CD14-positive monocyte (primary cell): ENCODE measurements around the gene TSSK3. TPM values are rescaled to one million over a fixed set of nuclear protein-coding genes. Genes with fewer than 3 reads are reported as not detected.
A peak's percentile ranks its signal among the peaks of the same experiment; 100 is the strongest.

ENCODE experiments used
- DNase-seq, 3 donors: peaks; one replicate each; pipeline ENCODE4 v3.0.0-alpha.2; 2011 to 2022
- H2AFZ ChIP-seq: 2 replicates; pipeline ENCODE4 v1.6.0; 2012; ENCODE audit warnings: mild to moderate bottlenecking, low read depth, low read length, inconsistent platforms; ENCODE audit not compliant: insufficient read depth, poor library complexity, severe bottlenecking
- H3K27ac ChIP-seq, 2 donors: 1 replicate in 1 of 2; 2 replicates in 1 of 2; pipeline ENCODE4 v1.5.1; 2012 to 2013; ENCODE audit warnings: low read length in 2 of 2, control low read depth in 1 of 2, inconsistent platforms in 1 of 2, low read depth in 1 of 2, mild to moderate bottlenecking in 1 of 2
- H3K27me3 ChIP-seq, 2 donors: one replicate each; pipeline versions ENCODE4 v1.6.0 to v1.6.1; 2011 to 2013; ENCODE audit warnings: low read length in 2 of 2; ENCODE audit not compliant: control insufficient read depth in 2 of 2, insufficient read depth in 2 of 2
- H3K36me3 ChIP-seq, 2 donors: replicated peaks in 1 of 2; 1 replicate in 1 of 2; 2 replicates in 1 of 2; pipeline versions ENCODE4 v1.5.1 to v1.6.1; 2012 to 2013; ENCODE audit warnings: low read length in 2 of 2, control low read depth in 1 of 2, inconsistent platforms in 1 of 2, mild to moderate bottlenecking in 1 of 2; ENCODE audit not compliant: insufficient read depth in 2 of 2, control insufficient read depth in 1 of 2
- H3K4me1 ChIP-seq, 2 donors: 1 replicate in 1 of 2; 2 replicates in 1 of 2; pipeline versions ENCODE4 v1.5.1 to v1.6.1; 2012 to 2013; ENCODE audit warnings: low read length in 2 of 2, control low read depth in 1 of 2, inconsistent platforms in 1 of 2, mild to moderate bottlenecking in 1 of 2, moderate library complexity in 1 of 2; ENCODE audit not compliant: insufficient read depth in 2 of 2, control insufficient read depth in 1 of 2
- H3K4me2 ChIP-seq: replicated peaks from 2 replicates; pipeline ENCODE3; 2012; ENCODE audit warnings: low read length, moderate library complexity, mild to moderate bottlenecking; ENCODE audit not compliant: poor library complexity, severe bottlenecking; ENCODE audit errors: extremely low read depth
- H3K4me3 ChIP-seq, 3 experiments: fragments of 200-600 bp in 1 of 3; sonication (generic) in 1 of 3; replicated peaks in 1 of 3; 1 replicate in 2 of 3; 2 replicates in 1 of 3; pipeline ENCODE4 v1.5.1; 2011 to 2013; ENCODE audit warnings: low read length in 3 of 3, mild to moderate bottlenecking in 3 of 3, control low read depth in 2 of 3, low read depth in 2 of 3, inconsistent platforms in 1 of 3, moderate library complexity in 1 of 3
- H3K79me2 ChIP-seq: 2 replicates; pipeline ENCODE4 v1.6.0; 2012; ENCODE audit warnings: mild to moderate bottlenecking, control low read depth, inconsistent platforms, low read length, moderate library complexity; ENCODE audit not compliant: insufficient read depth
- H3K9ac ChIP-seq: 2 replicates; pipeline ENCODE4 v1.6.0; 2017; ENCODE audit warnings: low read length, mild to moderate bottlenecking; ENCODE audit not compliant: insufficient read depth, poor library complexity, severe bottlenecking
- H3K9me3 ChIP-seq, 2 donors: replicated peaks in 1 of 2; 1 replicate in 1 of 2; 2 replicates in 1 of 2; pipeline versions ENCODE4 v1.5.1 to v1.6.1; 2012 to 2013; ENCODE audit warnings: low read length in 2 of 2, control low read depth in 1 of 2; ENCODE audit not compliant: control insufficient read depth in 1 of 2, insufficient read depth in 1 of 2
- H4K20me1 ChIP-seq: 2 replicates; pipeline ENCODE4 v1.6.0; 2012; ENCODE audit warnings: mild to moderate bottlenecking, low read length, control low read depth, moderate library complexity; ENCODE audit not compliant: insufficient read depth
- H3K27ac Mint-ChIP-seq, 7 donors: one replicate each; pipeline ENCODE4 v1.8.0; 2020; ENCODE audit warnings: mild to moderate bottlenecking in 7 of 7, mixed read lengths in 7 of 7, moderate library complexity in 6 of 7, inconsistent platforms in 2 of 7
- H3K27me3 Mint-ChIP-seq, 3 donors: one replicate each; pipeline ENCODE4 v1.8.0; 2021 to 2022; ENCODE audit warnings: low read depth in 3 of 3, mild to moderate bottlenecking in 3 of 3, mixed read lengths in 3 of 3, moderate library complexity in 3 of 3, inconsistent platforms in 1 of 3
- H3K36me3 Mint-ChIP-seq, 2 donors: one replicate each; pipeline ENCODE4 v1.8.0; 2020; ENCODE audit warnings: mixed read lengths in 2 of 2, inconsistent platforms in 1 of 2, mild to moderate bottlenecking in 1 of 2
- H3K4me1 Mint-ChIP-seq: one replicate; pipeline ENCODE4 v1.8.0; 2020; ENCODE audit warnings: mild to moderate bottlenecking, mixed read lengths
- H3K4me3 Mint-ChIP-seq, 2 donors: one replicate each; pipeline ENCODE4 v1.8.0; 2020; ENCODE audit warnings: mild to moderate bottlenecking in 2 of 2, mixed read lengths in 2 of 2, moderate library complexity in 1 of 2
- H3K9me3 Mint-ChIP-seq, 7 donors: one replicate each; pipeline ENCODE4 v1.8.0; 2020 to 2022; ENCODE audit warnings: mixed read lengths in 7 of 7, mild to moderate bottlenecking in 6 of 7, moderate library complexity in 6 of 7, inconsistent platforms in 2 of 7
- WGBS: methylation state at CpG from one replicate; pipeline ENCODE4 v1.1.5; 2013; ENCODE audit warnings: missing lambda C conversion rate; ENCODE audit not compliant: insufficient coverage; 5-methylcytosine and 5-hydroxymethylcytosine counted together
- intact Hi-C, 2 donors: fragments of 100-400 bp; cut with micrococcal nuclease; formaldehyde crosslinking; loops; one replicate each; pipeline versions ENCODE4 v1.15.0 to v1.15.1; 2023
- polyA plus RNA-seq, 3 donors: library from polyadenylated mRNA; depleted of rRNA in 1 of 3; unstranded in 2 of 3; stranded (reverse) in 1 of 3; fragments of 300-500 nt in 2 of 3; fragments of >200 nt in 1 of 3; fragmentation: Illumina TruSeq in 2 of 3; gene quantifications; 1 replicate in 2 of 3; 2 replicates in 1 of 3; pipeline ENCODE4 v1.2.3, GENCODE V29; 2012 to 2021
- TF ChIP-seq, protein P1 (sequence below): fragments of 200-600 bp; IDR thresholded peaks from one replicate; pipeline ENCODE4 v1.8.0; 2022; ENCODE audit warnings: antibody characterized with exemption, mild to moderate bottlenecking

Gene TSSK3
- polyA plus RNA-seq, 3 donors, result 0.35 to 1.1 (median 0.65) TPM

DNA sequence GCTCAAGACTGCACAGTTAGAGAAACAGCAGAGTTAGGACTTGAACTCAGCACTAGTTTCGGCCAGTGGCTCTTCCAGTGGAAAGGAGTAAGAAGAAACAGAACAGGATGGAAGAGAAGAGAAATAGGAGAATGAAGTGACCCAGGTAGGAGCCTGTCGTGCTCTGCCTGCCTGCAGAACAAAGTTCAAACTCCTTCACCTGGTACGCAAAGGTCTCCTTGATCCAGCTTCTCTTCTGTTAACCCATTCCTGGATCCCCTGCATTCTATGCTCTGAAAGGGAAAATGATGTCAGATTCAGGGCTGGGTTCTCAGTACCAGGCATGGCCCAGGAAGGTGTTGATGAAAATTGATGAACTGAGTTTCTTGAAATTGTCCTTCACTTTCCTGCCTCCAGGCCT is 3.9 kb upstream of the TSSK3 start:
- WGBS, result 92% methylated on average over 2 of the region's 3 CpGs
- intact Hi-C loops, result no loop called here
- TF ChIP-seq, protein P1, sequence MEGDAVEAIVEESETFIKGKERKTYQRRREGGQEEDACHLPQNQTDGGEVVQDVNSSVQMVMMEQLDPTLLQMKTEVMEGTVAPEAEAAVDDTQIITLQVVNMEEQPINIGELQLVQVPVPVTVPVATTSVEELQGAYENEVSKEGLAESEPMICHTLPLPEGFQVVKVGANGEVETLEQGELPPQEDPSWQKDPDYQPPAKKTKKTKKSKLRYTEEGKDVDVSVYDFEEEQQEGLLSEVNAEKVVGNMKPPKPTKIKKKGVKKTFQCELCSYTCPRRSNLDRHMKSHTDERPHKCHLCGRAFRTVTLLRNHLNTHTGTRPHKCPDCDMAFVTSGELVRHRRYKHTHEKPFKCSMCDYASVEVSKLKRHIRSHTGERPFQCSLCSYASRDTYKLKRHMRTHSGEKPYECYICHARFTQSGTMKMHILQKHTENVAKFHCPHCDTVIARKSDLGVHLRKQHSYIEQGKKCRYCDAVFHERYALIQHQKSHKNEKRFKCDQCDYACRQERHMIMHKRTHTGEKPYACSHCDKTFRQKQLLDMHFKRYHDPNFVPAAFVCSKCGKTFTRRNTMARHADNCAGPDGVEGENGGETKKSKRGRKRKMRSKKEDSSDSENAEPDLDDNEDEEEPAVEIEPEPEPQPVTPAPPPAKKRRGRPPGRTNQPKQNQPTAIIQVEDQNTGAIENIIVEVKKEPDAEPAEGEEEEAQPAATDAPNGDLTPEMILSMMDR, result no peak
- Mint-ChIP-seq H3K4me3 (no peak overlapping the region), H3K27ac (no peak overlapping the region), H3K9me3 (peaks cover 0 to 13% (median 4%) of the 10 kb centered on the region in 7 donors), H3K4me1 (peaks cover 30% of the 10 kb centered on the region), H3K36me3 (peaks cover 18 to 35% of the 10 kb centered on the region in 2 donors), H3K27me3 (peaks cover 32 to 62% (median 41%) of the 10 kb centered on the region in 3 donors)
- no peaks in the 10 kb centered on the region for H3K79me2 ChIP-seq
- no peak overlapping the region for H3K9ac ChIP-seq
- H4K20me1 ChIP-seq, result peaks cover 18% of the 10 kb centered on the region
- no peak overlapping the region for H3K4me3 ChIP-seq
- no peak overlapping the region for H3K27ac ChIP-seq
- no peak overlapping the region for H3K4me2 ChIP-seq
- DNase-seq, result no peak
- H3K36me3 ChIP-seq, result peaks cover 2 to 6% of the 10 kb centered on the region in 2 donors
- H3K9me3 ChIP-seq, result no peaks in the 10 kb centered on the region
- H3K4me1 ChIP-seq, result peaks cover 15 to 23% of the 10 kb centered on the region in 2 donors
- no peak overlapping the region for H2AFZ ChIP-seq
- peaks cover 3 to 17% of the 10 kb centered on the region in 2 donors for H3K27me3 ChIP-seq

DNA sequence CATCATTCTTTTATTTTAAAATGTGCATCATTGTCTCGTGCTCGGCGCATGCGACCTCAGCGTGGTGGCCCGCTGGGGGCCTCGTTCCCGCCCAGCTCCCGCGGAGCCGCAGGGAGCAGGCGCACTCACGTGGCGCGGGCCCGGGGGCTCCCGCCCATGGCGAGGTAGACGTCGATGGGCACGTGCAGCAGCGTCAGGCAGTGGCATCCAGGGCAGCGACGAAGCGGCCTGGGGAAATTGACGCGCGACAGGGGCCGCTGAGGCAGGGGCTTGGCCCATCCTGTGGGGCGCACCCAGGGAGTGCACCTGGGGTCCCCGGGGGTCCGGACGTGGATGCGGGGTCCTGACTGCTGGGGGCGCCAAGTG is 1.0 kb upstream of the TSSK3 start:
- peaks cover 26 to 51% (median 31%) of the 10 kb centered on the region in 3 donors for H3K27me3 Mint-ChIP-seq
- peak overlapping the region in 1 of 2 donors; percentile 86 for H3K4me3 Mint-ChIP-seq
- Histone ChIP-seq H3K36me3 (peaks cover 20 to 32% of the 10 kb centered on the region in 2 donors), H2AFZ (no peak overlapping the region), H3K27ac (no peak overlapping the region), H3K4me3 (no peak overlapping the region), H4K20me1 (peaks cover 23% of the 10 kb centered on the region), H3K9ac (no peak overlapping the region), H3K79me2 (no peaks in the 10 kb centered on the region), H3K27me3 (peaks cover 3 to 17% of the 10 kb centered on the region in 2 donors), H3K4me1 (peaks cover 6 to 14% of the 10 kb centered on the region in 2 donors), H3K9me3 (no peaks in the 10 kb centered on the region), H3K4me2 (peak overlapping the region; percentile 61)
- WGBS, result 68% methylated on average over 35 of the region's 35 CpGs
- no peak for DNase-seq
- H3K27ac Mint-ChIP-seq, result no peak overlapping the region
- H3K9me3 Mint-ChIP-seq, result peaks cover 0 to 13% (median 3%) of the 10 kb centered on the region in 7 donors
- H3K36me3 Mint-ChIP-seq, result peaks cover 39 to 43% of the 10 kb centered on the region in 2 donors
- H3K4me1 Mint-ChIP-seq, result peaks cover 16% of the 10 kb centered on the region
- TF ChIP-seq, protein P1, result no peak
- intact Hi-C loops, result no loop called here
